ENCODE data around the gene RAD51B. TPM values are rescaled to one million over a fixed set of nuclear protein-coding genes. Genes with fewer than 3 reads are reported as not detected.

RAD51B gene
- total RNA-seq, 1 experiment from 2014 or later, result 10.8 TPM

GRCh38 chr14:68508581-68508980, 689.0 kb downstream of the RAD51B start:
- H4K20me1 ChIP-seq (ENCODE audit: low read length), result no peaks in the 10 kb centered on the region
- H2AFZ ChIP-seq (ENCODE audit: low read length), result no peak overlapping the region
- intact Hi-C loops (cut with micrococcal nuclease), result loop anchor here (5.0 kb wide), 2 partner anchors 189 to 201 kb away; no protein-coding TSS in a partner anchor
- H3K9me3 ChIP-seq (ENCODE audit: low read length), result no peaks in the 10 kb centered on the region
- peaks cover 27% of the 10 kb centered on the region for H3K4me1 ChIP-seq (ENCODE audit: insufficient read depth, low read length)
- no peaks in the 10 kb centered on the region for H3K27me3 ChIP-seq (ENCODE audit: low read length)
- POLR2A ChIA-PET (ENCODE audit: unreplicated experiment), result no interaction called here
- DNase-seq, result no peak
- BruUV-seq (replicated peaks), result no TSS peak
- no peak overlapping the region for H3K4me3 ChIP-seq (ENCODE audit: low read length)
- no peaks in the 10 kb centered on the region for H3K79me2 ChIP-seq (ENCODE audit: low read length)
- H3K9ac ChIP-seq (ENCODE audit: low read length), result no peak overlapping the region
- no peaks in the 10 kb centered on the region for H3K9me2 ChIP-seq (replicated peaks; ENCODE audit: low read length)
- H3K27ac ChIP-seq (ENCODE audit: low read length), result no peak overlapping the region
- no peak for ATAC-seq
- no peaks in the 10 kb centered on the region for H3K36me3 ChIP-seq (ENCODE audit: low read depth, low read length)
- CTCF ChIA-PET, result no interaction called here
- no peak for TF ChIP-seq EZH2phosphoT487 (IDR thresholded peaks at IDR 0.05; ENCODE audit: borderline replicate concordance, low read length)
- H3K4me2 ChIP-seq (ENCODE audit: low read length), result no peak overlapping the region
- H3F3A ChIP-seq (ENCODE audit: low read length, unreplicated experiment), result no peaks in the 10 kb centered on the region

GRCh38 chr14:68509188-68509983, 689.8 kb downstream of the RAD51B start:
- ATAC-seq, result no peak
- H3K9me2 ChIP-seq (replicated peaks; ENCODE audit: low read length), result no peaks in the 10 kb centered on the region
- TF ChIP-seq EZH2 (IDR thresholded peaks at IDR 0.05; ENCODE audit: low read length, unreplicated experiment), result no peak
- TF ChIP-seq EZH2phosphoT487 (IDR thresholded peaks at IDR 0.05; ENCODE audit: borderline replicate concordance, low read length), result no peak
- no peak for TF ChIP-seq CTCF (conservative IDR thresholded peaks at IDR 0.05; ENCODE audit: low read depth, low read length)
- H3K9me3 ChIP-seq (ENCODE audit: low read length), result no peaks in the 10 kb centered on the region
- H3K36me3 ChIP-seq (ENCODE audit: low read depth, low read length), result no peaks in the 10 kb centered on the region
- no TSS peak for BruUV-seq (replicated peaks)
- no peaks in the 10 kb centered on the region for H4K20me1 ChIP-seq (ENCODE audit: low read length)
- ChIA-PET CTCF (interaction anchor here (0.5 kb wide), 1 partner anchor 173 kb away, joined by 3 read pairs; no protein-coding TSS in a partner anchor), POLR2A (ENCODE audit: unreplicated experiment) (no interaction called here)
- no peak overlapping the region for H2AFZ ChIP-seq (ENCODE audit: low read length)
- H3K4me3 ChIP-seq (ENCODE audit: low read length), result no peak overlapping the region
- no peak for DNase-seq
- no peaks in the 10 kb centered on the region for H3F3A ChIP-seq (ENCODE audit: low read length, unreplicated experiment)
- no peak overlapping the region for H3K27ac ChIP-seq (ENCODE audit: low read length)
- H3K4me2 ChIP-seq (ENCODE audit: low read length), result no peak overlapping the region
- H3K9ac ChIP-seq (ENCODE audit: low read length), result no peak overlapping the region
- H3K79me2 ChIP-seq (ENCODE audit: low read length), result no peaks in the 10 kb centered on the region
- H3K4me1 ChIP-seq (ENCODE audit: insufficient read depth, low read length), result peaks cover 30% of the 10 kb centered on the region
- no peaks in the 10 kb centered on the region for H3K27me3 ChIP-seq (ENCODE audit: low read length)
- intact Hi-C loops (cut with micrococcal nuclease), result loop anchor here (5.0 kb wide), 2 partner anchors 188 to 202 kb away; no protein-coding TSS in a partner anchor

- H3K27ac ChIP-seq (ENCODE audit: low read length), result no peak overlapping the region
- CTCF ChIA-PET, result interaction anchor here (0.6 kb wide), 1 partner anchor 628 kb away, joined by 5 read pairs; no protein-coding TSS in a partner anchor
Measured at GRCh38 chr14:68510201-68511128, 690.9 kb downstream of the RAD51B start.

More at GRCh38 chr14:68510201-68511128, 690.9 kb downstream of the RAD51B start:
- no peak overlapping the region for H3K4me2 ChIP-seq (ENCODE audit: low read length)
- BruUV-seq (replicated peaks), result no TSS peak
- intact Hi-C loops (cut with micrococcal nuclease), result no loop called here
- no peaks in the 10 kb centered on the region for H3K27me3 ChIP-seq (ENCODE audit: low read length)
- TF ChIP-seq CTCF (conservative IDR thresholded peaks at IDR 0.05; ENCODE audit: low read depth, low read length), result no peak
- no peak for TF ChIP-seq EZH2 (IDR thresholded peaks at IDR 0.05; ENCODE audit: low read length, unreplicated experiment)
- TF ChIP-seq EZH2phosphoT487 (IDR thresholded peaks at IDR 0.05; ENCODE audit: borderline replicate concordance, low read length), result no peak
- no peaks in the 10 kb centered on the region for H3K9me2 ChIP-seq (replicated peaks; ENCODE audit: low read length)
- H3K9ac ChIP-seq (ENCODE audit: low read length), result no peak overlapping the region
- peaks cover 39% of the 10 kb centered on the region for H3K4me1 ChIP-seq (ENCODE audit: insufficient read depth, low read length)
- H4K20me1 ChIP-seq (ENCODE audit: low read length), result no peaks in the 10 kb centered on the region
- POLR2A ChIA-PET (ENCODE audit: unreplicated experiment), result no interaction called here
- no peaks in the 10 kb centered on the region for H3K79me2 ChIP-seq (ENCODE audit: low read length)
- ATAC-seq, result no peak
- no peak overlapping the region for H2AFZ ChIP-seq (ENCODE audit: low read length)
- no peaks in the 10 kb centered on the region for H3K9me3 ChIP-seq (ENCODE audit: low read length)
- H3F3A ChIP-seq (ENCODE audit: low read length, unreplicated experiment), result no peaks in the 10 kb centered on the region
- H3K4me3 ChIP-seq (ENCODE audit: low read length), result no peak overlapping the region
- no peak for DNase-seq
- no peaks in the 10 kb centered on the region for H3K36me3 ChIP-seq (ENCODE audit: low read depth, low read length)

Data from PC-3 (cell line).